A172 (cell line): Measurements from ENCODE around the gene SNAP29. TPM values are rescaled to one million over a fixed set of nuclear protein-coding genes. Genes with fewer than 3 reads are reported as not detected.
"Not testable (repeated sequence)": the region's sequence is repeated elsewhere in the genome, so short reads cannot be mapped to it uniquely, and the experiment has no call there.

Experiments used
- DNase-seq: peaks from one replicate; pipeline ENCODE4 v3.0.0-alpha.2; 2015; ENCODE audit warnings: low spot score
- total RNA-seq: library from RNA; depleted of rRNA; stranded (reverse); fragments of >200 nt; shearing (Covaris generic); gene quantifications from 2 replicates; pipeline ENCODE4 v1.2.3, GENCODE V29; 2014

The SNAP29 gene
- total RNA-seq, 1 experiment from 2014 or later, result 15.0 TPM

DNA sequence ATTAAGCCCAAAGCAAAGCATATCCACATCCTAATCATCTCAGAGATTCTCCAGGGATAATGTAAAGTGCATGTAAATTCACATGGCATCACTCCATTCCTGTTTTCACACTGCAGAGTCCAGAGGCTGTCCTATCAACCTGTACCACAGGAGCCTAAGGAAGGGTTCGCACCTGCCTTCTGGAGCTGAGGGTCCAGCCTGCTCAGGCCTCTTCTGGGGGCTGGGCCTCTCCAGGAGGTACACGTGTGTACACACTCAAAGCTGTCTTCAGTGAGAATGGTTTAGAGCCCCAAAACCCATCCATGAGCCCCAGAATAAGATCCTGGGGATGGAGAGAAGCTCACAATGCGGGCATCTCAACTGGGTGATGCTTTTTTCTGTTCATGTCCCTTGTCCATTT, 24.1 kb upstream of the SNAP29 start:
- DNase-seq, result no peak

DNA sequence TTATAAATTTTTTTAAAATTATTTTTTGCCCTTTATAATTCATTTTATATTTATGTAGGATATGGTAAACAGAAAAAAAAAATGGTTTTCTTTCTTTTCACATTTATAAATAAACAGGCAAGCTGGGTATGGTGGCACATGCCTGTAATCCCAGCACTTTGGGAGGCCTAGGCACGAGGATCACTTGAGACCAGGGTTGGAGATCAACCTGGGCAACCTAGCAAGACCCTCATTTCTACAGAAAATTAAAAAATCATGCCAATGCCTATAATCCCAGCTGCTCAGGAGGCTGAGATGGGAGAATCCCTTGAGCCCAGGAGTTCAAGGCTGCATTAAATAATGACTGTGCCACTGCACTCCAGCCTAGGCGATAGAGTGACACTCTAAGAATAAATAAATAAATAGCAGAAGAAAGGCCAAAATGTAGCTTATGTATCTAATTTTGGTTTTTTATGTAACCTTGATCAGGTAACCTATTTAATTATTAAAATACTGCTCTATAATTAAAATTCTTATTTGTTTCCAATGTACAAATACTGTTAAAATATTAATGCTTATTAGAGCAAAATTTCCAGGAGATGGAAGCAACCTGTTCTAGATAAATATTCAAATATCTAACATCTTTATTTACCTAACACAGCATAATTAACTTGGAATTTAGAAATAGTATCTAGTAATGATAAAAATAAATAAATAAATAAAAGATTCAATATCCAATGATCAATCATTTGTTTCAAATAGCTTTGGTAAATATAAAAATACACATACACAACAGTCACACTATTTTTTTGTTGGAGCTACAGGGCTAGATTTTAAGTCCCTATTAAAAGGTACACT, 21.6 kb upstream of the SNAP29 start:
- DNase-seq, result no peak

DNA sequence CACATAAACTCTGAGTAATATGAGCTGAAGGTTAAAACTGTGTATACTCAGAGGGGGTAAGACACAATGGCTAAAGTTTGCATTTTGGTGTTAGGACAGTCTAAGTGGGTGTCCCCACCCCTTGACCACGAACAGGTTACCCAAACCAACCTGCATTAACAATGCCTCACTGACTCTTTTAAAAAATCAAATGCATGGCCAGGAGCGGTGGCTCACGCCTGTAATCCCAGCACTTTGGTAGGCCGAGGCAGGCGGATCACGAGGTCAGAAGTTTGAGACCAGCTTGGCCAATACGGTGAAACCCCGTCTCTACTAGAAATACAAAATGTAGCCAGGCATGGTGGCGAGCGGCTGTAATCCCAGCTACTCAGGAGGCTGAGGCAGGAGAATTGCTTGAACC, 19.5 kb upstream of the SNAP29 start:
- DNase-seq, result not testable (repeated sequence)

DNA sequence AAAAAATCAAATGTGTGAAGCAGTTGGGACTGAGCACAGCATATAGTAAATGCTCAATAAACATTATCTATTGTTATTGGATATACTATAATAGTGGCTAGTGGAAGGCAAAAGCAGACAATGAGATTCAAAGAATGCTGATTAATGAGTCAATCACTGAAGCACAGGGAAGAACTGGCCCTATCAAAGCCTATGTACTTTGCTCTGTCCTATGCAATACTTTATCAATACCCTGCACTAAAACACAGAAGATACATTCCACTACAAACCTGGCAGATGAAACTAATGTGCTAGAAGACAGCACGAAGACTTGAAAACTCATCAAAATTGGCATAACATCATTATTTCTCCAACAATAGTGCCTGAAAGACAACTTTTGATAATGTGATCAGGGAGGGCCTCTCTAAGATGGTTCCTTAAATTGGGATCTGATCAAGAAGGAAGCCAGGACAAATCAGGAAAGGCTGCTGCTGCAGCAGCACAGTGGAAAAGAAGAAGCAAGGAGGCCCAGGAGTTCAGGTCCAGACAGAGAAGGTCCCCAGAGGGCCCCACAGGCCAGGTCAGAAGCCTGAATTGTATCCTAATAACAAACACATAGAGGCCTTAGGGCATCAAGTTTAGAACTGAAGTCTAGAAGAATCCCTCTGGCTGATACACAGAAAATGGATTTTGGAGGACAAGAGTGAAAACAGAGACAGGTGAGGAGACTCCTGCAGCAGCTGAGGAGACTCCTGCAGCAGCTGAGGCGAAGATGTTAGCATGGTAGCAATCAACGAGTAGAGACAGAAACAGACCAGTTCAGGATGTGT, 18.8 kb upstream of the SNAP29 start:
- no peak for DNase-seq

DNA sequence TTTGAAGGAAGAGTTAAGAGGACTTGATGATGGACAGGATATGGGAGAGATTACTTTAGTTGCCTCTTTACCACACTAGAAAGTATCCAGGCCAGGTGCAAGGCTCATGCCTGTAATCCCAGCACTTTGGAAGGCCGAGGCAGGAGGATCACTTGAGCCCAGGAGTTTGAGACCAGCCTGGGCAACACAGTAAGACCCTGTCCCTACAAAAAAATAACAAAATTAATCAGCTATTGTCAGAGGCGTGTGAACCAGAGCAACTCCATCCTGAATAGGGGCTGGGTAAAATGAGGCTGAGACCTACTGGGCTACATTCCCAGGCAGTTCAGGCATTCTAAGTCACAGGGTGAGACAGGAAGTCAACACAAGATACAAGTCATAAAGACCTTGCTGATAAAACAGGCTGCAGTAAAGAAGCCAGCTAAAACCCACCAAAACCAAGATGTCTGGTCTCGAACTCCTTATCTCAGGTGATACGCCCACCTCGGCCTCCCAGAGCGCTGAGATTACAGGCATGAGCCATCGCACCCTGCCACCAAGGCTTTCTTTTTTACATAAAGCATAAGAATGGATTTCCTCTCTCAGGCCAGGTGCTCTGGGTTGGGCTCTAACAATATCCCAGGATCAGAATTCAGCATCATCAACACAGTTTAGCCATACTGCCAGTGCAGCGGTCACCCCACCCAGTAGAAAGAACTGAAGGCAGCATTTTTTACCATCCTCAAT, 18.0 kb upstream of the SNAP29 start:
- DNase-seq, result no peak

DNA sequence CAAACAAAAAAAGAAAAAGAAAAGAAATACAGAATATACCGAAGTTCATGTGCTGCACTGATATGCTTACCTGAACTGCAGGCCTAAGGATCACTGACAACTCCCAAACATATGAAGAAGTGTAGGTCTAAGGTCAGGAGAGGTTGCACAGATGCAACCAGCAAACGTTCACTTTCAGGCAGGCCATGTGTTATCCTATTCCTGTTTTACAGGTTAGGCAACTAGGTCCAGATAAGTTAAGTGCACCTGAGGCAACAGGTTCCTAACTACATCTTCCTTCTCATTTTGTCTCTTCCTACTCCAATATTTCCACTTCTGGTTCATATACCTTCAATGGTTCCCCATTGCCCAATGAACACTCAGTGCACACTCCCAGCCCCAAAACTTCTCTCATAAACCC, 15.3 kb upstream of the SNAP29 start:
- no peak for DNase-seq

DNA sequence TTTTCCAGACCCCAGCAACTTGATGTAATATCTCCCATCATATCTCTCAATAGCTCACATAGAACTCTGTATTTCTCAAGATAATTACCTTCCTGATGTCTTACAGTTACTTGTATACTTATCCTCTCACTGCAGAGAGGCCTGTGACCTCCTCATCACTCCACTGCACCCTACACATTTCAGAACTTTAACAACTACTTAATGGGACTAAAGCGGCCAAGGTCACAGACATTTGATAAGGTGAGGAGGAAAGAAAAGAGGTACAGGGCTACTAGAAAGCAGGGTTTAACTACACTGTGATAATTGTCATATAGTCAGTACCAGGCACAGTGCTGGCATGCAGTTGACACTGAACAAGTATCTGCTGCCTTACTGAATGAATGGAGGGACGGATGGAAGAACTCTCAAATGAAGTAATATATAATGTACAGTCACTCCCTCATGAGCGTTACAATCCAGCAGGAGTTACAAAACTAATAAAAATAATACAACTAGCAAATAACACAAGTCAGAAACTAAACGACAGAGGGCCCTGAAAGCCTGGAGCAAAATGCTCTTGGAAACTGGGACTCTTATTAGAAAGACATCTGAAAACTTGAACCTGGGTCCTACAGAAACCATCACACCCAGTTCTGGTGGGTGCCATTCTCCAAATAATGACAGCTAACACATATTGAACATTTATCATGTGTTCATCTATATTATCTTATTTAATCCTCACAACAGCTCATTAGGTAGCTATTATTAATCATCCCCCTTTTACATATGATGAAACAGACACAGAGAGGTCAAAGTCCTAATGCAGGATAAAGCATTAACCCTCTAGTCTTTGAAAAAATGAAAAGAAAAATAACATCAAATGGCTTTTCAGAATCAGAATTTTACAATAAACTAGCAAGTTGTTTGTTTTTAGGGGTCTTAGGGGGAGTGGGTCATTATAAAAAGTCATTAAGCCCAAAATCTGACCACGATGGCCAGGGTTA, 14.5 kb upstream of the SNAP29 start:
- no peak for DNase-seq

DNA sequence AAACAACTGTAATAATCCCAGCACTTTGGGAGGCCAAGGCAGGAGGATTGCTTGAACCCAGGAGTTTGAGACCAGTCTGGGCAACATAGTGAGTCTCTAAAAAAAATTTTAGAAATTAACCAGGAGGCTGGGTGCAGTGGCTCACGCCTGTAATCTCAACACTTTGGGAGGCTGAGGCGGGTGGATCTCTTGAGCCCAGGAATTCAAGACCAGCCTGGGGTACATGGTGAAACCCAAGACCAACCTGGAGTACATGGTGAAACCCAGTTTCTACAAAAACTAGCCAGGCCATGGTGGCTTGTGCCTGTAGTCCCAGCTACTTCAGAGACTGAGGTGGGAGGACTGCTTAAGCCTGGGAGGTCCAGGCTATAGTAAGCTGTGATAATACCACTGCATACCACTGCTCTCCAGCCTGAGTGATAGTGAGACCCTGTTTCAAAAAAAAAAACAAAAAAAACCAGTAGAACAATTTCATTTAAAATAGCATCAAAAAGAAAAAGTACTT, 11.4 kb upstream of the SNAP29 start:
- DNase-seq, result no peak

DNA sequence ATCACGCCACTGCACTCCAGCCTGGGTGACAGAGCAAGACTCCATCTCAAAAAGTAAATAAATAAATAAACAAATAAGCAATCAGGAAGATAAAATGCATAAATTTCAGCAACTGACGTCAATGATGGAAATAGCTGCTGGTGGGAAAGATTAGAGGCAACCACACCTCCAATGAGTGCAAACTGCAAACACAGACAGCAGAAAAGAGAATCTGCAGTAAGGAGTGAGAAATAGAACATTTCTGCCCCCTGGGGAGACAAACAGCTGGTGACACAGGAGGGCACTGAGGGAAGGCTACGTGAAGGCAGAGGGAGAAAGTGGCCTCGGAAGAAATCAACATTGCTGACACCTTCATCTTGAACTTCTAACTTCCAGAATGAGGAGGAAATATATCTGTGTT, 6.7 kb upstream of the SNAP29 start:
- no peak for DNase-seq

DNA sequence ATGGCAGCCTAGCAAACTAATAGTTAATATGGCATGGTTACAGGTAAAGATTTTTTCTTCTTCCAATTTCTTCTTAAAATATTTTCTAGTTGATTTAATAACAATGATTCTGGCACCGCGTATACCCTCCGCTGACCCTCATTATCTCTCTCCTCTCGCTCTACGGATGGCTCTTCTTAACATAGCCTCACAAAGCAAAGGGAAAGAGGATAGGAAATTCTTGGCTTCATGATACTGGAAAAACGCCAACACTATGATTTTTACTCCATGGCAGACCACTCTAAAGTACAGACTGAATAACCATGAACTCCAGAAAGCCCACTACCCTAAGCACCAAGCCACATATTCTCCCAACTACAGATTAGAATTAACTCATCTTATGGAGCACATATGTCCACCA, 6.3 kb upstream of the SNAP29 start:
- no peak for DNase-seq

DNA sequence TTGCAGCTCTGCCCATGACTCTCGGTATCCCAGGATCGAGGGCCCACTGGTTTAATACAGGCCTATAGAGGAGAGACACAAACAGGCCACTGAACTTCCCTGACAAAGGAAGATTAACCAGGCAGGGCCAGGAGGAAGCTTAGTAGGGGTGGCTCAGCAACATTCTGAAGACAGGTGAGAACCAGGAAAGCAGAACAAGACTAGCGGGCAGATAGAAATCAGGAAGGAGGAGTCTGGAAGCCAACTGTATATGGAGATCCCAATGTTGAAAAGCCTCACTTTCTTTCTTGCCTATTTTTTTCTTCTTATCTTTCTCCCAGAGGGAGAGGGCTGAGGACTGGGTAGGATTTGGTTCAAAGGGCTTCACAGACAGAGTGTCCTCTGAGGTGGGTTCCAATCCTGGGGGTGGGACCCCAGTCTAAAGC, 5.6 kb upstream of the SNAP29 start:
- no peak for DNase-seq

DNA sequence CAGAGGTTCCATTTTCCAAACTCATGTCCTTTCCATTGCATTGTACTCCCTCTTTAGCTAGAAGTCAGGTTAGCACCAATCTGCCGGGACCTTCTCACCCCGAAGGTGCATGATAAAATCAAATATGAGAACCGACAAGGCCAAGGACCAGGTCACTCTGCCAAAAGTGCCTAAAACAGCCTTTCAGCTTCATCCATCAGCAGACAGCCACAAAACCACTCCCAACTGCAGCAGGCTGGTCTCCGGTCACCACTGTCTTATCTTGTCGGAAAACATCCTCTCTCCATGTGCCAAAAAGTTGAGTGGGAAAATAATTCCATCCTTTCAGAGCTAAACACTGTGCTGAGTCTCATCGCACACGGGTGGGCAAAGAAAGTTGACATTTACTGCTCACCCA, 1.6 kb upstream of the SNAP29 start:
- DNase-seq, result no peak

DNA sequence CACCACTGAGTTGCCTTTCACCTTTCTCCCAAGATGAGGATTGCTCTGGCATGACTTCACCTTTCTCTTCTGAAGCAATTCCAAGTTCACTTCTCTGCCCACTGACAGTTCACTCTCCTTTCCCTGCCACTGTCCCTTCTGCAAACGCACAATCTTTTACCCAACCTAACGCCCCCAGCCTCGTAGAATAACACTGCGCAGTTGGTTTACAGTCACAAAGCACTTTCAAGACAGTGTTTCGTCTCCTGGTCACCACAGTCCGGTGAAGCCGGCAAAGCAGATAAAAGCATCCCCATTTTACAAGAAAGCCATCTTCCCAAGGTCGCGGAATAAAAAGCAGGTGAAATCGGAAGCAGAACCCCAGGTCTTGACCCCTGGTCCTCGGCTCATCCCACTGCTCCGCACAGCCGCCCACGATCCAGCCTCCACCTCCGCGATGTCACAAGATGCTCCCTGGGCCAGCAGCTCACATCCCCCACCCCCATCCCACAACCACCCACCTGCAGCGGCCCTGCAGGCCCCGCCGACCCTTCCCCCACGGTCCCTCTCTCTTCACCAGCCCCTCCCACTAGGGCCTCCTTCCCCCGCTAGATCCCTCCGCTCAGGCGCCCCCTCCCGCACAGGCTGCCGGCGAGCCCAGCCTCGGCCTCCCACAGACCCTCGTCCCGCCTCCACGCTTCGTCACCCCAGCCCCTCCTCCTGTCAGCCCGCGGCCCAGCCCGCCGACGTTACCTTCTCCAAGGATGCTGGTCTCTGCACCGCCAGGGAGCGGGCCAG, 781 bp upstream of the SNAP29 start:
- peak; percentile 46 for DNase-seq

DNA sequence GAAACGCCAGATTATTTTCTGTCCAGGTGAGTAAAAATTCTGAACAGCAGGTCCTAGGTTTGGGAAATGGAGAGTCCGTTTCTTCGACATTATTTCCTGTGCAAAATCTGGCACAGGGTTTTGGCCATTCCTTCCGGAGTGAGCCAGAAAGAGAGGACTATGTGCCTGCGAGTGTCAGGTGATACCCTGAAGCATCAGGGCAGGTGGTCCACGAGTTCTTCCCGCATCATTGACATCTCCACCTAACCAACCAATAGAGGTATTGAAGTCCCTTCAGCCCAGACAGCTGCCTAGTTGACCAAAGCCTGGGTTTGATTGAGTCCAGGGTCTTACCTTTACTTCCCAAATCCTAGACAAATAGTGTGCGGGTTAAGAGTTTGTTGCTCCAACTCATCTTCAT, 808 bp downstream of the SNAP29 start:
- DNase-seq, result no peak

DNA sequence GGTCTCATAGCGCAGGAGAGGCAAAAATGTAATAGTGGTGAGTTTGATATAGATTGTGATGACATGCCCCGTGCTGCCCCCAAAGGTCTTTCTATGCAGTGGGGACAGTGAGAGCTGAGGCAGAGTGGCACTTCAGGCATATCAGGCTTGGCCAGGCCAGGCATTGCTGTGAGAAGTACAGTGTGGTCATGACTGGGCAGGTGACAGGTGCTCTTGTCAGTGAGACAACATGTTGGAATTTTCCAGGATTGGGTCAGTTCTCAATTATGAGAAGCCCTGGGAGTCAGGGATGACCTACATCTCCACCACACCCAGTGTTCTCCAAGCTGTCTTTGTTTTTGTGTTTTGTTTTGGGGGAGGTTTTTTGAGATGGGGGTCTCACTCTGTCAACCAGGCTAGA, 3.7 kb downstream of the SNAP29 start:
- DNase-seq, result no peak

DNA sequence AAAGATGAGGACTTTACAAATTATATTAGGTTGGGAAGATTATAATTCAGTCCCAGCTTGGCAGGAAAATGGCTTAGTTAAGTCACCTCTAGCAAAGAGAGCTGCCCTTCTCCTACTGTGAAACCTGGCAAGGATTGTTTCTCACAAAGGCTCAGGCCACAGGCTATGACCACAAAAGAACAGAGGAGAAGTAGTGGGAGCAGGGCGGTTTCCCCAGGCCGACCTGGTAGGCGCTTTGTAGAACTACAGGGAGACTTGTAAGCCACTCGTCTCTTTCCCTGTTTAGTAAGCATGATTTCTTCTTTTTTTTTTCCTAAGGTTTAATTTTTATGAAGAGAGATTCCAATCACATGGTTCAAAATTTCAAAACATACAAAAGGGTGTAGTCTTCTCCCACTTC, 4.6 kb downstream of the SNAP29 start:
- no peak for DNase-seq

DNA sequence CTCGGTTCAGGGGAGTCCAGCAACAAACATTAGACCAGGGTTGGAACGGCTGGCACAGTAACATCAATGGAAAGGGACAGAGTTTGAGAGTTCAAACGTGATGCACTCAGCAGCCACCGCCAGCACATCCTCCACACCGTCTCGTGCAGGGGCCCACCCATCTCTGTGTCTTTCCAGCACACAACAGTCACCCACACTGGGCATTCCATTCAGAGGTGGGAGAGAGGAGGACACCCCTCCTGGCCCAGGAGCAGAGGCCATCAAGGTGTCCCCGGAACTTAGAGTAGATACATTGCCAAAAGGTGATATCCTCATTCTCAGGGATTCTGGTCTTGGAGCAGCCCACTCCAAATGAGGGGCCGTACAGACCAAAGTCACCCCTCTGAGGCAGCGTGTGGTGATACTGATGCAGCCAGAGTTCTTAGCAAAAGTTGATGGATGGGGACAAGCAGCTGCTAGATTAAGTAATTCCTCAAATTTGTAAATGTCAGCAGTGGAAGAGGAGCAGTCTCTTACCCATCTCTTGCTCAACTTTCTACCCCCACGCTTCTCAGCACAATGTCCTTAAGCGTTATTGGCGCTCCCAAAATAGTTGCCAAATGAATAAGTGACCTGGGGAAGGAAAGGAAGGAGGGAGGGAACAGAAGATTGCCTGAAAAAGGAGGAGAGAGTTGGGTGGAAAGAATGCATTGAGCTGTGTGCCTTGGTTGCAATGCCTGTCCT, 5.5 kb downstream of the SNAP29 start:
- no peak for DNase-seq

DNA sequence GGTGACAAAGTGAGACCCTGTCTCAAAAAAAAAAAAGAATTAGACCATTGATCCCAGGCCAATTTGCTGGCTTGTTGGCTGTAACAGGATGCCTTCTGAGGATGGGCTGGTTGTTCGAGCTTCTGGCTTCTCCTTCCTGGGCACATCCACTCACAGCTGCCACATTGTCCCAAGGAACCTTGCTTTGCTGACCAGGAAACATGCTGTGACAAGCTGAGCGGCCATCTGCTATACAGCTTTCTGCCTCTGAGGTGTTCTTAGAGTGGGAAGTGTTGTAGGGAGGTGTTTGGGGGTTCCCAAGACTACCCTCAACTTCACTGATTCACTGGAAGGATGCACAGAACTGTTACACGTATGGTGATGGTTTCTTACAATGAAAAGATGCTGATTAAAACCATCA, 6.5 kb downstream of the SNAP29 start:
- no peak for DNase-seq

DNA sequence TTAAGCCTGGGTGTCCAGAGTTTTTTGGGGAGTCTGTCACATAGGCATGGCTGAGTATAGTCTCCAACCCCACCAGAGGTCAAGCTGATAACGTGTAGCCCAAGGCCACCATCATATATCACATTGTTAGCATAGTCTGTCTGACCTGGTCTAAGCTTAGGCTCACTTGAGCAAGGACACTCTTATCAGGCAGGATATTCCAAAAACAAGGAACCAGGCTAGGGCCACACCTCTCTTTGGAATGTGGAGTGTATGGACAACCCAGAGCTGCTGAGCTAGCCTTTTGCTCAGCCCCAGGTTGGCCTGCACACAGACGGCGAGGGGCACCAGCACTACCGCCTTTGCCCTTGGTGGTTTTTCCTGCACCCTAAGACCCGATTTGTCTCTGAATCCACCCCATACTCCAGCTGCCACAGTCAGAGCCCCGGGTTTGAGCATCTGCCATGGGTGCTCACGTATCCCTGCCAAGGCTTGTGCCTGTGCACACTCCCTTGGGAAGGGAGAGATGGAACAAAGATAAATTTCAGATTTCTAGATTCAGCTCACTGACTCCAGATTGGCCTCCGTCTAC, 7.2 kb downstream of the SNAP29 start:
- no peak for DNase-seq
